Measurements from ENCODE around the gene VTI1A.

GRCh38 chr10:112696592-112696991, 249.6 kb downstream of the VTI1A start:
- no peak for TF ChIP-seq CTCF (conservative IDR thresholded peaks at IDR 0.05; ENCODE audit: low read length)
- TF ChIP-seq EZH2phosphoT487 (IDR thresholded peaks at IDR 0.05; ENCODE audit: borderline replicate concordance), result no peak

All from Loucy (cell line).